Osteoblast (primary cell): ENCODE data around the gene CMTM4. TPM values are rescaled to one million over a fixed set of nuclear protein-coding genes. Genes with fewer than 3 reads are reported as not detected.
A peak's percentile ranks its signal among the peaks of the same experiment; 100 is the strongest.

Experiments used
- DNase-seq: peaks from one replicate; pipeline ENCODE4 v3.0.0; 2011; ENCODE audit warnings: low spot score, mixed read lengths; ENCODE audit not compliant: insufficient read length; ENCODE audit errors: missing footprints
- H2AFZ ChIP-seq: 2 replicates; pipeline ENCODE4 v1.6.0; 2011; ENCODE audit warnings: mild to moderate bottlenecking, low read length
- H3K27ac ChIP-seq: 2 replicates; pipeline ENCODE4 v1.5.1; 2011; ENCODE audit warnings: mild to moderate bottlenecking, low read depth, low read length, moderate library complexity
- H3K27me3 ChIP-seq: 2 replicates; pipeline ENCODE4 v1.6.0; 2012; ENCODE audit warnings: mild to moderate bottlenecking, control low read depth, inconsistent platforms, low read length, moderate library complexity; ENCODE audit not compliant: insufficient read depth
- H3K36me3 ChIP-seq: 2 replicates; pipeline ENCODE4 v1.5.1; 2011; ENCODE audit warnings: mild to moderate bottlenecking, low read length, control low read depth, moderate library complexity; ENCODE audit not compliant: insufficient read depth
- H3K4me1 ChIP-seq: 2 replicates; pipeline ENCODE4 v1.5.1; 2011; ENCODE audit warnings: mild to moderate bottlenecking, low read length, control low read depth, moderate library complexity; ENCODE audit not compliant: insufficient read depth
- H3K4me2 ChIP-seq: 2 replicates; pipeline ENCODE4 v1.6.0; 2011; ENCODE audit warnings: mild to moderate bottlenecking, low read length; ENCODE audit not compliant: insufficient read depth
- H3K4me3 ChIP-seq: fragments of 200-600 bp; sonication (generic); 3 replicates; pipeline ENCODE4 v1.5.1; 2012; ENCODE audit warnings: mild to moderate bottlenecking, low read length, inconsistent platforms; ENCODE audit not compliant: insufficient read depth
- H3K79me2 ChIP-seq: 2 replicates; pipeline ENCODE4 v1.6.0; 2012; ENCODE audit warnings: mild to moderate bottlenecking, low read length, control low read depth, inconsistent platforms; ENCODE audit not compliant: insufficient read depth
- H3K9me3 ChIP-seq: 2 replicates; pipeline ENCODE4 v1.5.1; 2011; ENCODE audit warnings: low read depth, low read length, control low read depth
- H4K20me1 ChIP-seq: 2 replicates; pipeline ENCODE4 v1.6.0; 2012; ENCODE audit warnings: mild to moderate bottlenecking, low read length, control low read depth; ENCODE audit not compliant: insufficient read depth
- CTCF ChIP-seq: IDR thresholded peaks from 2 replicates; pipeline ENCODE4 v1.5.1; 2011; ENCODE audit warnings: mild to moderate bottlenecking, low read depth, low read length, moderate library complexity; ENCODE audit errors: extremely low read depth
- total RNA-seq: library from RNA; depleted of rRNA; stranded (reverse); fragments of >200 nt; gene quantifications from 2 replicates; pipeline ENCODE4 v1.2.3, GENCODE V29; 2012

CMTM4 gene
- total RNA-seq, 1 donor, result 42.7 TPM

DNA sequence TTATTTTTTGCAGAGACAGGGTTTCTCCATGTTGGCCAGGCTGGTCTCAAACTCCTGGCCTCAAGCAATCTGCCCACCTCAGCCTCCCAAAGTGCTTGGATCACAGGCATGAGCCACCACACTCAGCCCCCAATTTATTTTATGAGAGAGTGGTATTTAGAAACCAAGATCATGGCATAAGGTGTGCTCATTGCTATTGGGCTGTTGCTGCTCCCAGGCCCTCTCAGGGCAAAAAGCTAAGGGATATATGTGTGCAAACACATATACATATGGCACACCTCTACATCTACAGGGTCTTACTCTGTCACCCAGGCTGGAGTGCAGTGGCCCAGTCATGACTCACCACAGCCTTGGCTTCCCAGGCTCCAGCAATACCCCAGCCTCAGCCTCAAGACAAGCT lies 15.0 kb upstream of the CMTM4 start:
- Histone ChIP-seq H3K4me1 (peaks cover 2% of the 10 kb centered on the region), H3K36me3 (no peaks in the 10 kb centered on the region), H3K27me3 (peaks cover 4% of the 10 kb centered on the region), H3K9me3 (no peaks in the 10 kb centered on the region), H3K79me2 (no peaks in the 10 kb centered on the region), H3K27ac (no peak overlapping the region), H3K4me3 (no peak overlapping the region), H3K4me2 (no peak overlapping the region), H4K20me1 (no peaks in the 10 kb centered on the region), H2AFZ (no peak overlapping the region)
- no peak for DNase-seq
- TF ChIP-seq CTCF, result no peak

- Histone ChIP-seq H3K9me3 (no peaks in the 10 kb centered on the region), H3K4me2 (peak overlapping the region; percentile 26), H2AFZ (peak overlapping the region; percentile 84), H3K4me3 (peak overlapping the region; percentile 26), H3K79me2 (no peaks in the 10 kb centered on the region), H3K27me3 (peaks cover 4% of the 10 kb centered on the region), H3K4me1 (peaks cover 15% of the 10 kb centered on the region), H3K36me3 (no peaks in the 10 kb centered on the region), H4K20me1 (no peaks in the 10 kb centered on the region), H3K27ac (no peak overlapping the region)
- TF ChIP-seq CTCF, result no peak
- no peak for DNase-seq
Observed at GRCh38 chr16:66706506-66706880, 9.9 kb upstream of the CMTM4 start.

- no peaks in the 10 kb centered on the region for H3K36me3 ChIP-seq
- no peak for DNase-seq
- no peaks in the 10 kb centered on the region for H3K79me2 ChIP-seq
- H3K4me2 ChIP-seq, result peak overlapping the region; percentile 26
- H3K4me3 ChIP-seq, result peak overlapping the region; percentile 26
- H3K4me1 ChIP-seq, result peaks cover 15% of the 10 kb centered on the region
- H4K20me1 ChIP-seq, result no peaks in the 10 kb centered on the region
- no peak for TF ChIP-seq CTCF
- H3K27me3 ChIP-seq, result peaks cover 4% of the 10 kb centered on the region
- H3K27ac ChIP-seq, result no peak overlapping the region
- H3K9me3 ChIP-seq, result no peaks in the 10 kb centered on the region
- peak overlapping the region; percentile 84 for H2AFZ ChIP-seq
Observed at GRCh38 chr16:66705790-66706505, 9.4 kb upstream of the CMTM4 start.

- Histone ChIP-seq H2AFZ (peak overlapping the region; percentile 73), H3K4me1 (peaks cover 15% of the 10 kb centered on the region), H3K4me2 (peak overlapping the region; percentile 38), H4K20me1 (no peaks in the 10 kb centered on the region), H3K27me3 (no peaks in the 10 kb centered on the region), H3K9me3 (no peaks in the 10 kb centered on the region), H3K36me3 (no peaks in the 10 kb centered on the region), H3K79me2 (no peaks in the 10 kb centered on the region), H3K27ac (no peak overlapping the region), H3K4me3 (no peak overlapping the region)
- DNase-seq, result no peak
- TF ChIP-seq CTCF, result no peak
Observed at GRCh38 chr16:66703406-66704215, 7.1 kb upstream of the CMTM4 start.
